NT2/D1 (cell line): ENCODE results near the gene CD1E.
"Not testable (repeated sequence)": the region's sequence is repeated elsewhere in the genome, so short reads cannot be mapped to it uniquely, and the experiment has no call there.

ENCODE experiments used
- DNase-seq: peaks from one replicate; pipeline ENCODE4 v3.0.0-alpha.2; 2011; ENCODE audit warnings: low read depth, low spot score
- H3K27me3 ChIP-seq: 2 replicates; pipeline ENCODE4 v1.6.0; 2011; ENCODE audit warnings: mild to moderate bottlenecking; ENCODE audit not compliant: insufficient read length, insufficient read depth
- H3K36me3 ChIP-seq: 2 replicates; pipeline ENCODE4 v1.6.1; 2011; ENCODE audit warnings: mild to moderate bottlenecking, low read length, mixed read lengths; ENCODE audit not compliant: insufficient read depth, insufficient read length
- H3K4me1 ChIP-seq: 2 replicates; pipeline ENCODE4 v1.5.1; 2011; ENCODE audit not compliant: insufficient read depth, insufficient read length
- H3K4me3 ChIP-seq: 2 replicates; pipeline ENCODE4 v1.5.1; 2011; ENCODE audit warnings: low read depth; ENCODE audit not compliant: insufficient read length
- H3K9ac ChIP-seq: 2 replicates; pipeline ENCODE4 v1.6.0; 2011; ENCODE audit warnings: low read depth; ENCODE audit not compliant: insufficient read length
- H3K9me3 ChIP-seq: 2 replicates; pipeline ENCODE4 v1.5.1; 2011; ENCODE audit warnings: mild to moderate bottlenecking, low read length; ENCODE audit not compliant: insufficient read depth
- SUZ12 ChIP-seq: IDR thresholded peaks from 2 replicates; pipeline ENCODE4 v1.6.1; 2011; ENCODE audit not compliant: insufficient read length, insufficient read depth; ENCODE audit errors: extremely low read depth
- YY1 ChIP-seq: IDR thresholded peaks from 2 replicates; pipeline ENCODE4 v1.6.1; 2011; ENCODE audit not compliant: insufficient read length, insufficient read depth
- ZNF274 ChIP-seq: IDR thresholded peaks from 2 replicates; pipeline ENCODE4 v1.6.1; 2011; ENCODE audit warnings: mild to moderate bottlenecking, low read depth, low read length

CD1E gene

DNA sequence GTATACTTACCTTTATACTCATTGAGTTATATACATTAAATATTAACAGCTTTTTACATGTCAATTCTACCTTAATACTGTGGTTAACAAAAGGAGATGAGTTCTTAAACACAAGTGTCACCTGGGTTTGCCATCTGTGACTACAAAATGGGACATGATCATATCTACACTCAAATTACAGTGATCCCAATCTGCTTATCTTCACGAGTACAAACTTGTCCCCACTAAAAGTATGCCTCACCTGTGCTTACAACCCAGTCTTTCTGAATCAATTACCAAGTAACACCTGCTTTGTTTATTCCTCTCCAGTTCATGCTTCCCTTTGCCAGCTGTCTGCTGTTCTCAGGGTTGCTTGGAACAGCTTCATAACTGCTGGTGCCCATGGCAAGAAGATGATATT, 8.8 kb downstream of the CD1E start:
- no peaks in the 10 kb centered on the region for H3K27me3 ChIP-seq
- no peak overlapping the region for H3K9ac ChIP-seq

GRCh38 chr1:158362941-158363340, 9.2 kb downstream of the CD1E start:
- H3K36me3 ChIP-seq: no peaks in the 10 kb centered on the region
- H3K27me3 ChIP-seq: no peaks in the 10 kb centered on the region
- H3K9me3 ChIP-seq: no peaks in the 10 kb centered on the region
- no peak for DNase-seq
- H3K4me1 ChIP-seq: no peaks in the 10 kb centered on the region
- no peak for TF ChIP-seq SUZ12
- TF ChIP-seq YY1: no peak
- no peak for TF ChIP-seq ZNF274
- no peak overlapping the region for H3K4me3 ChIP-seq
- H3K9ac ChIP-seq: no peak overlapping the region

More for the DNA sequence above, 8.8 kb downstream of the CD1E start:
- no peaks in the 10 kb centered on the region for H3K4me1 ChIP-seq
- H3K4me3 ChIP-seq: no peak overlapping the region
- TF ChIP-seq ZNF274 (no peak), YY1 (no peak), SUZ12 (no peak)
- no peak for DNase-seq
- no peaks in the 10 kb centered on the region for H3K9me3 ChIP-seq
- no peaks in the 10 kb centered on the region for H3K36me3 ChIP-seq

DNA sequence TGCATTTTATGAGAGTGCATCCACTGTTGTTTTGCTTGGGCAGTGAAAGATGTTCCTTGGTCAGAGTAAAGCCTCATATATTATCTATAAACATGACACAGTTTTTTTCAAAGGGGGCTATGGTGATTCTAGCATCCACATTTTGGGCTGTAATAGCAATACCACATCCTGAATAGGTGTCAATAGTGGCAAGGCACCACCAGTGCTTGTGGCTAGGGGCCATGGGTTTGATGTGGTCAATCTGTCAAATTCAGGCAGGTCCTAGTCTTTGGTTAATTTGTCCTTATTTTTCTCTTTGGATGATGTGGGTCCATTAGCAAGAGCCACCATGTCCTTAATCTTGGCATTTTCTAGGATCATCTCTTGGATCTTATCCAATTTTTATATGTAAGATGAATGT, 13.1 kb downstream of the CD1E start:
- Histone ChIP-seq H3K36me3 (no peaks in the 10 kb centered on the region), H3K27me3 (no peaks in the 10 kb centered on the region), H3K9ac (no peak overlapping the region), H3K4me1 (no peaks in the 10 kb centered on the region), H3K9me3 (no peaks in the 10 kb centered on the region), H3K4me3 (no peak overlapping the region)
- DNase-seq: no peak
- TF ChIP-seq SUZ12 (no peak), ZNF274 (no peak), YY1 (no peak)

- Histone ChIP-seq H3K27me3 (no peaks in the 10 kb centered on the region), H3K4me3 (no peak overlapping the region), H3K9ac (no peak overlapping the region), H3K9me3 (no peaks in the 10 kb centered on the region), H3K4me1 (no peaks in the 10 kb centered on the region), H3K36me3 (no peaks in the 10 kb centered on the region)
- no peak for TF ChIP-seq SUZ12
- TF ChIP-seq ZNF274: no peak
- no peak for TF ChIP-seq YY1
- no peak for DNase-seq
Observed at GRCh38 chr1:158371188-158371953, 17.7 kb downstream of the CD1E start.

DNA sequence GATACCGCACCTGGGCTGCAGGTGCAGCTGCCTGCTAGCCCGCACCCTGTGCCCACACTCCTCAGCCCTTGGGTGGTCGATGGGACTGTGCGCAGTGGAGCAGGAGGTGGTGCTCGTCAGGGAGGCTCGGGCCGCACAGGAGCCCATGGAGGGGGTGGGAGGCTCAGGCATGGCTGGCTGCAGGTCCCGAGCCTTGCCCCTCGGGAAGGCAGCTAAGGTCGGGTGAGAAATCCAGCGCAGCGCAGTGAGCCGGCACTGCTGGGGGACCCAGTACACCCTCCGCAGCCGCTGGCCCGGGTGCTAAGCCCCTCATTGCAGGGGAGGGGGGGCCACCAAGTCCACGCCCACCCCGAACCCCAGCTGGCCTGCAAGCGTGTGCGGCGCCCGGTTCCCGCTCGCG, 20.4 kb downstream of the CD1E start:
- not testable (repeated sequence) for H3K36me3 ChIP-seq, H3K9me3 ChIP-seq, H3K4me1 ChIP-seq, H3K9ac ChIP-seq, DNase-seq, H3K4me3 ChIP-seq, H3K27me3 ChIP-seq

DNA sequence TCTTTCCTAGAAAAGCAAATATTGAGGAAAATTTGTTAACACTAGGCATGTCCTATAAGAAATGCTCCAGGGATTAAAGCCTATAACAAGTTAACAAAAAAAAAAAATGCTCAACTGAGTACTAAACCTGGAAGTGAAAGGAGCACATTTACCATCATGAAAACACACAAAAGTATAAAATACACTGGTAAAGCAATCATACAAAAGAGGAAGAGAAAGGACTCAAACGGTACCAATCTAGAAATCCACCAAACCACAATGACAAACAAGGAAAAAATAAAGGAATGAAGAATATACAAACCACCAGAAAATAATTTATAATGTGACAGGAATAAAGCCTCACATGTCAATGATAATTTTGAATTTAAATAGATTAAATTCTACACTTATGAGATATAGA, 21.2 kb downstream of the CD1E start:
- TF ChIP-seq YY1 (no peak), ZNF274 (no peak), SUZ12 (no peak)
- Histone ChIP-seq H3K4me1 (no peaks in the 10 kb centered on the region), H3K9ac (no peak overlapping the region), H3K4me3 (no peak overlapping the region), H3K9me3 (no peaks in the 10 kb centered on the region), H3K27me3 (no peaks in the 10 kb centered on the region), H3K36me3 (no peaks in the 10 kb centered on the region)
- DNase-seq: no peak

DNA sequence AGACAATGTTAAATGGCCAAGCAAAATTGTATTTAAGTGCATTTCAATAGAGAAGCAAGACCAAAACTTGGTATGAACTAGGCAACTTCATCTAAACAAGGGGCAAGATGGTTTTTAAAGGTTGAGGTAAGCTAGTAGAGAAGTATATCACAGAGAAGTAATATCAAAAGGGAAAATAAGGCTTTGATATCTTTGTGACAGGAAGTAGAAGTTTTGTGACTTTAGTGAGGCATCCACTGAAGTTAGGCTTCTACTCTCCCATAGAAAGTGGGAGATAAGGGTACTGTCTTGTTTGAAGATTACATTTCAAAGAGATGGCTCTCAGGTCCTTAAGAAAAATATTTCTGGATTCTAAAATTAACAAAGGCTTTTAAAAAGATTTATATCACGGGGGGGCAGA, 36.6 kb downstream of the CD1E start:
- DNase-seq: no peak
- Histone ChIP-seq H3K4me3 (no peak overlapping the region), H3K36me3 (no peaks in the 10 kb centered on the region), H3K27me3 (no peaks in the 10 kb centered on the region), H3K4me1 (no peaks in the 10 kb centered on the region), H3K9me3 (no peaks in the 10 kb centered on the region), H3K9ac (no peak overlapping the region)
- TF ChIP-seq SUZ12 (no peak), YY1 (no peak), ZNF274 (no peak)

- H3K27me3 ChIP-seq: no peaks in the 10 kb centered on the region
- H3K9ac ChIP-seq: no peak overlapping the region
- no peaks in the 10 kb centered on the region for H3K4me1 ChIP-seq
- no peak for DNase-seq
- no peak overlapping the region for H3K4me3 ChIP-seq
- H3K9me3 ChIP-seq: no peaks in the 10 kb centered on the region
- TF ChIP-seq YY1 (no peak), SUZ12 (no peak), ZNF274 (no peak)
- H3K36me3 ChIP-seq: no peaks in the 10 kb centered on the region
Observed at GRCh38 chr1:158391099-158391498, 37.4 kb downstream of the CD1E start.
